ENCODE data around the gene AK3.

Gene AK3

DNA sequence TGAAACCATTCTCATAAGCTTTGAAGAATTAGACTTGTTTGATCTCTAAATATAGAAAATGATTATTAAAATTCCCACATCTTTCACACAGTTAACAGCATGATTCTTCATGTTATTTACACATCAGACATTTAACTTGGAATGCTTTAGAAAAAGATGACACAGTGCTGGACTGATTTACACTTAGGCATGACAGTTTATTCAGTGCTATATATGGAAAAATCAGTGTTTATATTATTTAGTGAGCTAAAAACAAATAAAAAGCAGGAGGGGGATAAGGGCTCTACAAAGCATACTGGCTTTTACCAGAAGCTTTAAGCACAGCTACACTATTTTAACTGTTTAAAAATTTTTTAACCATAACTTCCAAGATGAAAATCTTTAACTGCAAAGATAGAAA lies 31.6 kb downstream of the AK3 start:
- CTCF ChIA-PET, result no interaction called here
- Histone ChIP-seq H3K9me3 (ENCODE audit: control extremely low read depth in 1 of 5, control insufficient read depth in 4 of 5, insufficient read depth in 2 of 5, low read depth in 1 of 5, low read length in 4 of 5) (no peaks in the 10 kb centered on the region), H3K27ac (ENCODE audit: insufficient read depth in 1 of 2, low read depth in 1 of 2, low read length in 2 of 2, poor library complexity in 1 of 2, severe bottlenecking in 2 of 2) (no peak overlapping the region), H3K4me3 (ENCODE audit: control insufficient read depth in 1 of 7, extremely low read depth in 1 of 7, insufficient read depth in 4 of 7, low read depth in 2 of 7, low read length in 6 of 7) (no peak overlapping the region), H3K4me1 (ENCODE audit: control extremely low read depth in 1 of 4, control insufficient read depth in 4 of 4, insufficient read depth in 4 of 4, low read length in 3 of 4) (peaks cover 0 to 10% (median 2%) of the 10 kb centered on the region in 4 experiments), H3K36me3 (ENCODE audit: control insufficient read depth in 4 of 4, insufficient read depth in 4 of 4, low read length in 3 of 4) (peaks cover 10 to 47% (median 26%) of the 10 kb centered on the region in 4 experiments), H3K27me3 (replicated peaks in 2 of 5; ENCODE audit: control insufficient read depth in 4 of 5, insufficient read depth in 5 of 5, low read length in 4 of 5) (no peaks in the 10 kb centered on the region)
- POLR2A ChIA-PET, result no interaction called here
- no peak for DNase-seq

GRCh38 chr9:4706971-4707622 lies 33.9 kb downstream of the AK3 start:
- peak; percentile 5 to 31 (median 19) for DNase-seq
- peaks cover 0 to 10% (median 2%) of the 10 kb centered on the region in 4 experiments for H3K4me1 ChIP-seq (ENCODE audit: control extremely low read depth in 1 of 4, control insufficient read depth in 4 of 4, insufficient read depth in 4 of 4, low read length in 3 of 4)
- peaks cover 10 to 41% (median 25%) of the 10 kb centered on the region in 4 experiments for H3K36me3 ChIP-seq (ENCODE audit: control insufficient read depth in 4 of 4, insufficient read depth in 4 of 4, low read length in 3 of 4)
- POLR2A ChIA-PET, result interaction anchor here (0.5 kb wide), 1 partner anchor 67 kb away, joined by 3 read pairs; no protein-coding TSS in a partner anchor
- H3K9me3 ChIP-seq (ENCODE audit: control extremely low read depth in 1 of 5, control insufficient read depth in 4 of 5, insufficient read depth in 2 of 5, low read depth in 1 of 5, low read length in 4 of 5), result no peaks in the 10 kb centered on the region
- H3K27me3 ChIP-seq (replicated peaks in 2 of 5; ENCODE audit: control insufficient read depth in 4 of 5, insufficient read depth in 5 of 5, low read length in 4 of 5), result no peaks in the 10 kb centered on the region
- 100% methylated on average over 2 of the region's 4 CpGs for WGBS (ENCODE audit: insufficient coverage)
- H3K4me3 ChIP-seq (ENCODE audit: control insufficient read depth in 1 of 7, extremely low read depth in 1 of 7, insufficient read depth in 4 of 7, low read depth in 2 of 7, low read length in 6 of 7), result no peak overlapping the region
- CTCF ChIA-PET, result interaction anchor here (1.1 kb wide), 1 partner anchor 62 kb away, joined by 4 read pairs; no protein-coding TSS in a partner anchor
- no peak overlapping the region for H3K27ac ChIP-seq (ENCODE audit: insufficient read depth in 1 of 2, low read depth in 1 of 2, low read length in 2 of 2, poor library complexity in 1 of 2, severe bottlenecking in 2 of 2)

GRCh38 chr9:4706021-4706420 lies 35.0 kb downstream of the AK3 start:
- ChIA-PET CTCF (interaction anchor here (1.0 to 1.1 kb wide), 2 partner anchors 27 to 61 kb away, joined by 3 to 4 read pairs; partner anchors contain the start of gene CDC37L1), POLR2A (no interaction called here)
- DNase-seq, result no peak
- WGBS (ENCODE audit: insufficient coverage), result 71% methylated on average over 2 of the region's 2 CpGs
- no peak overlapping the region for H3K4me3 ChIP-seq (ENCODE audit: control insufficient read depth in 1 of 7, extremely low read depth in 1 of 7, insufficient read depth in 4 of 7, low read depth in 2 of 7, low read length in 6 of 7)
- H3K9me3 ChIP-seq (ENCODE audit: control extremely low read depth in 1 of 5, control insufficient read depth in 4 of 5, insufficient read depth in 2 of 5, low read depth in 1 of 5, low read length in 4 of 5), result no peaks in the 10 kb centered on the region
- H3K27ac ChIP-seq (ENCODE audit: insufficient read depth in 1 of 2, low read depth in 1 of 2, low read length in 2 of 2, poor library complexity in 1 of 2, severe bottlenecking in 2 of 2), result no peak overlapping the region
- H3K27me3 ChIP-seq (replicated peaks in 2 of 5; ENCODE audit: control insufficient read depth in 4 of 5, insufficient read depth in 5 of 5, low read length in 4 of 5), result no peaks in the 10 kb centered on the region
- peaks cover 8 to 37% (median 21%) of the 10 kb centered on the region in 4 experiments for H3K36me3 ChIP-seq (ENCODE audit: control insufficient read depth in 4 of 4, insufficient read depth in 4 of 4, low read length in 3 of 4)
- peaks cover 0 to 10% (median 6%) of the 10 kb centered on the region in 4 experiments for H3K4me1 ChIP-seq (ENCODE audit: control extremely low read depth in 1 of 4, control insufficient read depth in 4 of 4, insufficient read depth in 4 of 4, low read length in 3 of 4)

GRCh38 chr9:4704129-4704528 lies 36.9 kb downstream of the AK3 start:
- Histone ChIP-seq H3K9me3 (ENCODE audit: control extremely low read depth in 1 of 5, control insufficient read depth in 4 of 5, insufficient read depth in 2 of 5, low read depth in 1 of 5, low read length in 4 of 5) (no peaks in the 10 kb centered on the region), H3K36me3 (ENCODE audit: control insufficient read depth in 4 of 4, insufficient read depth in 4 of 4, low read length in 3 of 4) (peaks cover 6 to 28% (median 15%) of the 10 kb centered on the region in 4 experiments), H3K4me3 (ENCODE audit: control insufficient read depth in 1 of 7, extremely low read depth in 1 of 7, insufficient read depth in 4 of 7, low read depth in 2 of 7, low read length in 6 of 7) (no peak overlapping the region), H3K27ac (ENCODE audit: insufficient read depth in 1 of 2, low read depth in 1 of 2, low read length in 2 of 2, poor library complexity in 1 of 2, severe bottlenecking in 2 of 2) (no peak overlapping the region), H3K27me3 (replicated peaks in 2 of 5; ENCODE audit: control insufficient read depth in 4 of 5, insufficient read depth in 5 of 5, low read length in 4 of 5) (no peaks in the 10 kb centered on the region), H3K4me1 (ENCODE audit: control extremely low read depth in 1 of 4, control insufficient read depth in 4 of 4, insufficient read depth in 4 of 4, low read length in 3 of 4) (peaks cover 0 to 10% (median 7%) of the 10 kb centered on the region in 4 experiments)
- WGBS (ENCODE audit: insufficient coverage), result 100% methylated on average over 2 of the region's 2 CpGs
- CTCF ChIA-PET, result no interaction called here
- POLR2A ChIA-PET, result no interaction called here
- DNase-seq, result no peak

DNA sequence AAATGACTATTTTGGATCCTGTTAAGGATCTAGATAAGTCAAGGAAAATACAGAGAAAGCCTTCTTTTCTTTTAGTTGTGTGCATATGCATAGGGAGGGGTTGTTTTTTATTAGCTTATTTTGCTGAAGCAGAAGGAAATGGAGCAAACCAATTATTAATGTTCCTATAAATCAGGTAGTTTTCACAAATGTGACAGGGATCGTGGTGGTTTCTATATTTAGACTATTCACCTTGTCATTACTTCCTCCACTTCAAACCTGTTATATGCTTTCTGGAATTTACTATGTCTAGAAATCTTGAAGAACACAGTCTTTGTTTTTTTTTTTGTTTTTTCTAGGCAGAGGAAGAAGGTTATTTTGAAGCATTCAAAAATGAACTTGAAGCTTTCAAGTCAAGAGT lies 39.5 kb downstream of the AK3 start:
- no peaks in the 10 kb centered on the region for H3K9me3 ChIP-seq (ENCODE audit: control extremely low read depth in 1 of 5, control insufficient read depth in 4 of 5, insufficient read depth in 2 of 5, low read depth in 1 of 5, low read length in 4 of 5)
- peaks cover 9 to 36% (median 24%) of the 10 kb centered on the region in 4 experiments for H3K36me3 ChIP-seq (ENCODE audit: control insufficient read depth in 4 of 4, insufficient read depth in 4 of 4, low read length in 3 of 4)
- no peak overlapping the region for H3K27ac ChIP-seq (ENCODE audit: insufficient read depth in 1 of 2, low read depth in 1 of 2, low read length in 2 of 2, poor library complexity in 1 of 2, severe bottlenecking in 2 of 2)
- H3K4me3 ChIP-seq (ENCODE audit: control insufficient read depth in 1 of 7, extremely low read depth in 1 of 7, insufficient read depth in 4 of 7, low read depth in 2 of 7, low read length in 6 of 7), result no peak overlapping the region
- no peaks in the 10 kb centered on the region for H3K27me3 ChIP-seq (replicated peaks in 2 of 5; ENCODE audit: control insufficient read depth in 4 of 5, insufficient read depth in 5 of 5, low read length in 4 of 5)
- WGBS (ENCODE audit: insufficient coverage), result no CpG with 5 or more reads among the region's 1 CpG
- peak in 2 of 3 donors; percentile 48 to 56 for DNase-seq
- CTCF ChIA-PET, result interaction anchor here (2.1 kb wide), 1 partner anchor 17 kb away, joined by 8 read pairs; no protein-coding TSS in a partner anchor
- H3K4me1 ChIP-seq (ENCODE audit: control extremely low read depth in 1 of 4, control insufficient read depth in 4 of 4, insufficient read depth in 4 of 4, low read length in 3 of 4), result peaks cover 0 to 7% (median 3%) of the 10 kb centered on the region in 4 experiments
- POLR2A ChIA-PET, result no interaction called here

DNA sequence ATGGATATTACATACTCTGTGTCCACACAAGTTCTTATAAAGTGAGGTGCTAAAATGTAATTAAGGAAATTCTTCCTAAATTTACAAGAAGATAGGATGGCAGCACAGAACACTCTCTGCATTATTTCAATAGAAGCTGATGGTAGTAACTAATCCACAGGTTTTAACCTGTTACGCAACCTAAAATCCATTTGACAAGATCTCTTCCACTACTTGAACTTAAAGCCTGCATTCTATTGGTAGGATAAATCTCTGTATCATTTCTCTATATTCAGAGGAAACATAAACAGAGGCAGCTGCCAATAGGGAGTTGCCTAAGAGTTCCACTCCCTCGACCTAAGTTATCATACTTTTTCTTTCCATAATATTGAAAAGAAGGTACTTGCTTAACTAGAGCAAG lies 40.1 kb downstream of the AK3 start:
- no peak overlapping the region for H3K27ac ChIP-seq (ENCODE audit: insufficient read depth in 1 of 2, low read depth in 1 of 2, low read length in 2 of 2, poor library complexity in 1 of 2, severe bottlenecking in 2 of 2)
- H3K27me3 ChIP-seq (replicated peaks in 2 of 5; ENCODE audit: control insufficient read depth in 4 of 5, insufficient read depth in 5 of 5, low read length in 4 of 5), result no peaks in the 10 kb centered on the region
- ChIA-PET CTCF (interaction anchor here (2.1 kb wide), 1 partner anchor 16 kb away, joined by 8 read pairs; no protein-coding TSS in a partner anchor), POLR2A (no interaction called here)
- peaks cover 14 to 31% (median 22%) of the 10 kb centered on the region in 4 experiments for H3K36me3 ChIP-seq (ENCODE audit: control insufficient read depth in 4 of 4, insufficient read depth in 4 of 4, low read length in 3 of 4)
- H3K4me3 ChIP-seq (ENCODE audit: control insufficient read depth in 1 of 7, extremely low read depth in 1 of 7, insufficient read depth in 4 of 7, low read depth in 2 of 7, low read length in 6 of 7), result no peak overlapping the region
- H3K9me3 ChIP-seq (ENCODE audit: control extremely low read depth in 1 of 5, control insufficient read depth in 4 of 5, insufficient read depth in 2 of 5, low read depth in 1 of 5, low read length in 4 of 5), result no peaks in the 10 kb centered on the region
- no peak for DNase-seq
- WGBS (ENCODE audit: insufficient coverage), result 100% methylated on average over 1 of the region's 2 CpGs
- H3K4me1 ChIP-seq (ENCODE audit: control extremely low read depth in 1 of 4, control insufficient read depth in 4 of 4, insufficient read depth in 4 of 4, low read length in 3 of 4), result peaks cover 0 to 7% (median 2%) of the 10 kb centered on the region in 4 experiments

DNA sequence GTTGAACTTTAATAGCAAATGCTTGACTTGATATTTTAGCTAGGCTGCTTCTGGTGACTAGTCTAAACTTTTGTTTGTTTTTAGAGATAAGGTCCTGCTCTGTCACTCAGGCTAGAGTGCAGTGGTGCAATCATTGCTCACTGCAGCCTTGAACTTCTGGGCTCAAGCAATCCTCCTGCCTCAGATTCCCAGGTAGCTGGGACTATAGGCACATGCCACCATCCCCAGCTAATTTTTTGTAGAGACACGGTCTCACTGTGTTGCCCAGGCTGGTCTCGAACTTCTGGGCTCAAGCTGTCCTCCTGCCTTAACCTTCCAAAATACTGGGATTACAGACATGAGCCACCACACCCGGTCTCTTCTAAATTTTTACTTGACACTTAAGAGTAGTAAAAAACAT lies 40.9 kb downstream of the AK3 start:
- peaks cover 14 to 33% (median 24%) of the 10 kb centered on the region in 4 experiments for H3K36me3 ChIP-seq (ENCODE audit: control insufficient read depth in 4 of 4, insufficient read depth in 4 of 4, low read length in 3 of 4)
- no peak for DNase-seq
- ChIA-PET CTCF (no interaction called here), POLR2A (no interaction called here)
- H3K4me1 ChIP-seq (ENCODE audit: control extremely low read depth in 1 of 4, control insufficient read depth in 4 of 4, insufficient read depth in 4 of 4, low read length in 3 of 4), result peaks cover 0 to 7% (median 2%) of the 10 kb centered on the region in 4 experiments
- H3K4me3 ChIP-seq (ENCODE audit: control insufficient read depth in 1 of 7, extremely low read depth in 1 of 7, insufficient read depth in 4 of 7, low read depth in 2 of 7, low read length in 6 of 7), result no peak overlapping the region
- WGBS (ENCODE audit: insufficient coverage), result 100% methylated on average over 2 of the region's 3 CpGs
- no peak overlapping the region for H3K27ac ChIP-seq (ENCODE audit: insufficient read depth in 1 of 2, low read depth in 1 of 2, low read length in 2 of 2, poor library complexity in 1 of 2, severe bottlenecking in 2 of 2)
- H3K27me3 ChIP-seq (replicated peaks in 2 of 5; ENCODE audit: control insufficient read depth in 4 of 5, insufficient read depth in 5 of 5, low read length in 4 of 5), result no peaks in the 10 kb centered on the region
- no peaks in the 10 kb centered on the region for H3K9me3 ChIP-seq (ENCODE audit: control extremely low read depth in 1 of 5, control insufficient read depth in 4 of 5, insufficient read depth in 2 of 5, low read depth in 1 of 5, low read length in 4 of 5)

Data from common myeloid progenitor, CD34-positive (primary cell).